Peyer's patch (tissue), 4 donors: ENCODE results near the gene RNF26.

Source experiments
- CTCF ChIP-seq, 6 experiments: fragments of 450-650 bp in 4 of 6; fragments of 200-600 bp in 2 of 6; sonication (generic) in 1 of 6; IDR thresholded peaks; one replicate each; pipeline ENCODE4 v1.5.1; 2017 to 2019; ENCODE audit warnings: antibody characterized with exemption in 6 of 6, mild to moderate bottlenecking in 3 of 6, moderate library complexity in 1 of 6
- POLR2A ChIP-seq, 2 donors: fragments of 450-650 bp; IDR thresholded peaks; one replicate each; pipeline ENCODE4 v1.5.1; 2017; ENCODE audit warnings: antibody characterized with exemption in 2 of 2, mild to moderate bottlenecking in 2 of 2, moderate library complexity in 2 of 2

GRCh38 chr11:119370486-119371046 is 36.2 kb downstream of the RNF26 start:
- TF ChIP-seq CTCF (IDR thresholded peaks at IDR 0.05) = peak in 1 of 6 experiments; percentile 24
- peak; percentile 45 to 78 for TF ChIP-seq POLR2A (IDR thresholded peaks at IDR 0.05)
